CD4-positive, alpha-beta memory T cell (primary cell): ENCODE data around the gene PRODH2. TPM values are rescaled to one million over a fixed set of nuclear protein-coding genes. Genes with fewer than 3 reads are reported as not detected.

Experiments
- CTCF ChIA-PET: fragments of 350-600 bp; sonication (Branson Sonifier 250); formaldehyde crosslinking; loops from one replicate; lab custom pipeline; 2021; ENCODE audit warnings: inconsistent platforms; ENCODE audit not compliant: partially characterized antibody; lab: Charles Lee
- POLR2A ChIA-PET: fragments of 350-600 bp; sonication (Branson Sonifier 250); formaldehyde crosslinking; loops from one replicate; lab custom pipeline; 2021; ENCODE audit not compliant: partially characterized antibody; lab: Charles Lee
- DNase-seq, 5 donors: peaks; one replicate each; pipeline versions ENCODE4 v3.0.0 to v3.0.0-alpha.2; 2020 to 2022; ENCODE audit warnings: mixed read lengths in 1 of 5
- H3K27ac ChIP-seq: one replicate; pipeline ENCODE4 v1.7.0; 2013; ENCODE audit warnings: low read depth, low read length
- H3K27me3 ChIP-seq: 2 replicates; pipeline ENCODE4 v1.7.0; 2013; ENCODE audit warnings: mild to moderate bottlenecking, low read length, moderate library complexity; ENCODE audit not compliant: insufficient read depth
- H3K36me3 ChIP-seq: 2 replicates; pipeline ENCODE4 v1.7.0; 2013; ENCODE audit warnings: mild to moderate bottlenecking, low read length, moderate library complexity; ENCODE audit not compliant: insufficient read depth
- H3K4me1 ChIP-seq: 2 replicates; pipeline ENCODE4 v1.7.0; 2013; ENCODE audit warnings: mild to moderate bottlenecking, low read length, moderate library complexity; ENCODE audit not compliant: insufficient read depth
- H3K4me3 ChIP-seq, 2 donors: one replicate each; pipeline ENCODE4 v1.7.0; 2013; ENCODE audit warnings: low read length in 2 of 2, mild to moderate bottlenecking in 1 of 2
- H3K9me3 ChIP-seq, 2 donors: one replicate each; pipeline ENCODE4 v1.7.0; 2013; ENCODE audit warnings: low read length in 2 of 2, control low read depth in 1 of 2; ENCODE audit not compliant: control insufficient read depth in 1 of 2
- H3K27ac Mint-ChIP-seq, 7 donors: one replicate each; pipeline ENCODE4 v1.8.0; 2020 to 2021; ENCODE audit warnings: mixed read lengths in 7 of 7, mild to moderate bottlenecking in 6 of 7, inconsistent platforms in 3 of 7, moderate library complexity in 3 of 7
- H3K27me3 Mint-ChIP-seq, 2 donors: one replicate each; pipeline ENCODE4 v1.8.0; 2020 to 2021; ENCODE audit warnings: mixed read lengths in 2 of 2
- H3K36me3 Mint-ChIP-seq, 2 donors: one replicate each; pipeline ENCODE4 v1.8.0; 2020 to 2021; ENCODE audit warnings: mixed read lengths in 2 of 2, inconsistent platforms in 1 of 2, mild to moderate bottlenecking in 1 of 2
- H3K4me1 Mint-ChIP-seq, 4 donors: one replicate each; pipeline ENCODE4 v1.8.0; 2020 to 2021; ENCODE audit warnings: mixed read lengths in 4 of 4, mild to moderate bottlenecking in 1 of 4
- H3K4me3 Mint-ChIP-seq, 8 donors: one replicate each; pipeline ENCODE4 v1.8.0; 2020 to 2021; ENCODE audit warnings: mixed read lengths in 8 of 8, mild to moderate bottlenecking in 7 of 8, moderate library complexity in 6 of 8, inconsistent platforms in 3 of 8
- H3K9me3 Mint-ChIP-seq, 8 donors: one replicate each; pipeline ENCODE4 v1.8.0; 2020 to 2021; ENCODE audit warnings: mixed read lengths in 8 of 8, mild to moderate bottlenecking in 5 of 8, inconsistent platforms in 3 of 8, moderate library complexity in 1 of 8
- intact Hi-C: fragments of 100-400 bp; cut with micrococcal nuclease; formaldehyde crosslinking; loops from one replicate; pipeline ENCODE4 v1.15.1; 2023
- polyA plus RNA-seq, 2 donors: library from polyadenylated mRNA; unstranded; fragments of 300-500 nt; fragmentation: Illumina TruSeq; gene quantifications; one replicate each; pipeline ENCODE4 v1.2.3, GENCODE V29; 2021
- total RNA-seq, 2 experiments: library from RNA; stranded (reverse); gene quantifications; one replicate each; pipeline ENCODE4 v1.2.3, GENCODE V29; 2021

Gene PRODH2
- total and polyA plus RNA-seq, 4 experiments from 2014 or later, result not detected

GRCh38 chr19:35856546-35857149, 44.0 kb upstream of the PRODH2 start, which contains the start of gene KIRREL2:
Gene KIRREL2, plus strand, starts transcription at chr19:35856911. Its CDS starts 209 bp downstream, at chr19:35857120.
- POLR2A ChIA-PET, result no interaction called here
- Histone ChIP-seq H3K27ac (no peak within 1 kb of the TSS), H3K9me3 (no peaks in the 10 kb centered on the region), H3K4me3 (peak within 1 kb of the TSS in 1 of 2 donors; percentile 57), H3K36me3 (no peaks in the 10 kb centered on the region), H3K27me3 (peaks cover 17% of the 10 kb centered on the region), H3K4me1 (peaks cover 15% of the 10 kb centered on the region)
- peaks cover 0 to 20% (median 5%) of the 10 kb centered on the region in 4 donors for H3K4me1 Mint-ChIP-seq
- peak in 1 of 5 donors; percentile 26 for DNase-seq
- CTCF ChIA-PET, result no interaction called here
- peaks cover 32 to 50% of the 10 kb centered on the region in 2 donors for H3K27me3 Mint-ChIP-seq
- intact Hi-C loops, result no loop called here
- H3K27ac Mint-ChIP-seq, result peak within 1 kb of the TSS in 3 of 7 donors; percentile 18 to 64 (median 33)
- peak within 1 kb of the TSS; percentile 73 to 85 (median 80) for H3K4me3 Mint-ChIP-seq
- no peaks in the 10 kb centered on the region for H3K36me3 Mint-ChIP-seq
- no peaks in the 10 kb centered on the region for H3K9me3 Mint-ChIP-seq

GRCh38 chr19:35853038-35853756, 40.6 kb upstream of the PRODH2 start:
- ChIA-PET POLR2A (no interaction called here), CTCF (no interaction called here)
- DNase-seq, result no peak
- Mint-ChIP-seq H3K9me3 (no peaks in the 10 kb centered on the region), H3K27ac (no peak overlapping the region), H3K27me3 (peaks cover 20 to 45% of the 10 kb centered on the region in 2 donors), H3K4me1 (peaks cover 0 to 10% (median 4%) of the 10 kb centered on the region in 4 donors), H3K4me3 (no peak overlapping the region), H3K36me3 (no peaks in the 10 kb centered on the region)
- intact Hi-C loops, result no loop called here
- peaks cover 9% of the 10 kb centered on the region for H3K27me3 ChIP-seq
- no peaks in the 10 kb centered on the region for H3K9me3 ChIP-seq
- H3K27ac ChIP-seq, result no peak overlapping the region
- H3K36me3 ChIP-seq, result no peaks in the 10 kb centered on the region
- peaks cover 15% of the 10 kb centered on the region for H3K4me1 ChIP-seq
- H3K4me3 ChIP-seq, result no peak overlapping the region

DNA sequence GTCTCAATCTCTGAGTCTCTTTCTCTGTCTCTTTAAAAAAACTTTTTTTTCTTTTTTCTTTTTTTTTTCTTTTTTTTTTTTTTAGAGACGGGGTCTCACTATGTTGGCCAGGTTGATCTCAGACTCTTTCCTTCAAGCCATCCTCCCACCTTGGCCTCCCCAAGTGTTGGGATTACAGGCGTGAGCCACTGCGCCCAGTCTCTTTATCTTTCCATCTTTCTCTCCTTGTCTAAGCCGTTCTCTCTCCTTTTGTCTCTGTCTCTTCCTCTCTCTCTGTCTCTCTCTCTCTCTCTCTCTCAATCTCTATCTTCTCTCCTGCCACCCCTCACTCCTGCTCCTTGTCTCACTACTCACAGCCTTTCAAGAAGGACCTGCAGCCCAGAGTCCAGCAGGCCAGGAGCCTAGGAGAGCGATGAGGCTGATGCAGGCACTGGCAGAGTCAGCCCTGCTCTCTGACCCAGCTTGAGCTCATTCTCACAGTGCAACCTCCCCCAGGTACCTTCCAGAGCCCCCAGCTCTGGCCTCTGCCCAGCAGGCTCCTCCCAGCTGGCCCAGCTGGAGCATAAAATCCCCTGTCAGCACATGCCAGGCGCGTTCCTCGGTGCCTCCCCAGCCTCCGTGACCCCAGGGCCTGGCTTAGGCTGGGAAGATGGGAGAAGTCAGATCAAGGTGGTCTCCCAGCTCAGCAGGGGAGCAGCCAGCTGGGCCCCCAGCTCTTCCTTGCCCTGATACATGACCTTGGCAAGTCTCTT, 39.6 kb upstream of the PRODH2 start, which contains the start of gene NPHS1:
Gene NPHS1 (minus strand): TSS at position 476 of the 752 bp plus-strand sequence. CDS start 667 bp downstream, outside the sequence.
- peaks cover 22 to 43% of the 10 kb centered on the region in 2 donors for H3K27me3 Mint-ChIP-seq
- Histone ChIP-seq H3K27ac (no peak within 1 kb of the TSS), H3K4me3 (no peak within 1 kb of the TSS), H3K9me3 (no peaks in the 10 kb centered on the region), H3K36me3 (no peaks in the 10 kb centered on the region), H3K27me3 (peaks cover 9% of the 10 kb centered on the region), H3K4me1 (peaks cover 13% of the 10 kb centered on the region)
- H3K9me3 Mint-ChIP-seq, result no peaks in the 10 kb centered on the region
- ChIA-PET POLR2A (interaction anchor here (0.5 kb wide), 1 partner anchor 150 kb away, joined by 3 read pairs; no protein-coding TSS in a partner anchor), CTCF (no interaction called here)
- DNase-seq, result no peak
- intact Hi-C loops, result no loop called here
- H3K27ac Mint-ChIP-seq, result peak within 1 kb of the TSS in 1 of 7 donors; percentile 35
- no peaks in the 10 kb centered on the region for H3K36me3 Mint-ChIP-seq
- peaks cover 0 to 6% (median 3%) of the 10 kb centered on the region in 4 donors for H3K4me1 Mint-ChIP-seq
- H3K4me3 Mint-ChIP-seq, result peak within 1 kb of the TSS in 1 of 8 donors; percentile 13

GRCh38 chr19:35851213-35852028, 38.8 kb upstream of the PRODH2 start:
- no peaks in the 10 kb centered on the region for H3K9me3 ChIP-seq
- CTCF ChIA-PET, result interaction anchor here (0.7 to 1.4 kb wide), 2 partner anchors 17 to 31 kb away, joined by 3 read pairs; no protein-coding TSS in a partner anchor
- POLR2A ChIA-PET, result interaction anchor here (0.5 kb wide), 1 partner anchor 151 kb away, joined by 3 read pairs; no protein-coding TSS in a partner anchor
- H3K36me3 ChIP-seq, result no peaks in the 10 kb centered on the region
- H3K27ac Mint-ChIP-seq, result peak overlapping the region in 1 of 7 donors; percentile 60
- no peaks in the 10 kb centered on the region for H3K36me3 Mint-ChIP-seq
- peaks cover 15% of the 10 kb centered on the region for H3K27me3 ChIP-seq
- DNase-seq, result no peak
- intact Hi-C loops, result no loop called here
- no peak overlapping the region for H3K27ac ChIP-seq
- peaks cover 0 to 1% (median 0%) of the 10 kb centered on the region in 8 donors for H3K9me3 Mint-ChIP-seq
- H3K4me1 Mint-ChIP-seq, result peaks cover 0 to 6% (median 4%) of the 10 kb centered on the region in 4 donors
- H3K4me3 ChIP-seq, result no peak overlapping the region
- peaks cover 5% of the 10 kb centered on the region for H3K4me1 ChIP-seq
- no peak overlapping the region for H3K4me3 Mint-ChIP-seq
- H3K27me3 Mint-ChIP-seq, result peaks cover 25 to 44% of the 10 kb centered on the region in 2 donors

DNA sequence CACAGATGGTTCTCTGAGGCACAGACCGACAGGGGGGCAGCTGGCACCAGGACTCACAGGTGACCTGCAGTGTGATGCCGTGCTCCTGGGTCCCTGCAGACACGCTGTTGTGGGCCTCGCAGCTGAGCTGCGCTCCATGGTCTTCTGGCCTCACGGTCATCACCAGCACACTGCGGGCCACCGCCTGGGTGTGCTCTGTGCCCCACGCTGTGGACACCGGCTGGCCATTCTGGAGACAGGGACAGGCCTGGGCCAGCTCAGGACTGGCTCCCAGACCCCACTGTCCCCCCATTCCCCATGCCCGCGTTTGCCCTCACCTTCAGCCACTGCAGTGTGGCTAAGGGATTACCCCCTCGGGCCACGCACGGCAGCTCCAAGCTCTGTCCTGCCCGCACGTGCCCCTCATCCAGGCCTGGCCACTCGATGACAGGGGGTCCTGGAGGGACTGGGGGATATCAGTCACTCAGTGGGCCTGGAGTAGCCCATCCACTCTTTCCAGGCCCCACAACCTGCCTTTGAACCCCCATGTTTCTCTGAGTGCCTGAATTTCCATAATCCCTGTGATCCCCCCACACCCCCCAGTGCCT, 36.4 kb upstream of the PRODH2 start:
- Histone ChIP-seq H3K9me3 (no peaks in the 10 kb centered on the region), H3K36me3 (no peaks in the 10 kb centered on the region), H3K4me1 (peaks cover 14% of the 10 kb centered on the region), H3K27me3 (peaks cover 23% of the 10 kb centered on the region), H3K27ac (no peak overlapping the region), H3K4me3 (no peak overlapping the region)
- DNase-seq, result no peak
- H3K4me1 Mint-ChIP-seq, result peaks cover 7 to 25% (median 20%) of the 10 kb centered on the region in 4 donors
- intact Hi-C loops, result no loop called here
- peaks cover 0 to 3% (median 0%) of the 10 kb centered on the region in 8 donors for H3K9me3 Mint-ChIP-seq
- H3K27ac Mint-ChIP-seq, result no peak overlapping the region
- ChIA-PET CTCF (no interaction called here), POLR2A (no interaction called here)
- H3K27me3 Mint-ChIP-seq, result peaks cover 36 to 53% of the 10 kb centered on the region in 2 donors
- H3K36me3 Mint-ChIP-seq, result no peaks in the 10 kb centered on the region
- H3K4me3 Mint-ChIP-seq, result no peak overlapping the region

DNA sequence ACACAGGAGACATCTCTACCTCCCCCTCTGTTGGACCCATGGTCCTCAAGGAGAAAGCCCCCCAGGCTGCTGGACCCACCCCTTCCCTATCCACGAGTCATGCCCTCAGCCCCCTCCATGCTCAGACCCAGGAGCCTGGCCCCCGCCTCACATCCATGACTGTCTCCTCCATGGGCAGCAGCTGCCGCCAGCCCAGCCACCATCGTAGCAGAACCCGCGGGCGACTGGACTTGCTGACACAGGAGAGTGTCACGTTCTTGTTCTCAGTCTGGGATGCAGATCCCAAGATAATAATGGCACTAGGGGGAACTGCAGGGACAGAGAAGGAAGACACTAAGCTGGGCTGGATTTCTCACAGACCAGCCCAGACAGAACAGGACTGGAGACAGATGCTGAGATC, 35.8 kb upstream of the PRODH2 start:
- H3K4me3 ChIP-seq, result no peak overlapping the region
- no peak overlapping the region for H3K27ac ChIP-seq
- intact Hi-C loops, result no loop called here
- H3K4me3 Mint-ChIP-seq, result no peak overlapping the region
- CTCF ChIA-PET, result no interaction called here
- peaks cover 7 to 29% (median 20%) of the 10 kb centered on the region in 4 donors for H3K4me1 Mint-ChIP-seq
- H3K36me3 Mint-ChIP-seq, result no peaks in the 10 kb centered on the region
- H3K27me3 ChIP-seq, result peaks cover 28% of the 10 kb centered on the region
- H3K36me3 ChIP-seq, result no peaks in the 10 kb centered on the region
- H3K9me3 ChIP-seq, result no peaks in the 10 kb centered on the region
- peaks cover 14% of the 10 kb centered on the region for H3K4me1 ChIP-seq
- POLR2A ChIA-PET, result no interaction called here
- peaks cover 36 to 57% of the 10 kb centered on the region in 2 donors for H3K27me3 Mint-ChIP-seq
- peaks cover 0 to 3% (median 0%) of the 10 kb centered on the region in 8 donors for H3K9me3 Mint-ChIP-seq
- DNase-seq, result no peak
- H3K27ac Mint-ChIP-seq, result no peak overlapping the region
